ENCODE data around the gene ST8SIA5. TPM values are rescaled to one million over a fixed set of nuclear protein-coding genes. Genes with fewer than 3 reads are reported as not detected.

The ST8SIA5 gene
- total RNA-seq, 1 donor from 2014 or later: 0.79 TPM

GRCh38 chr18:46629361-46629760, 127.5 kb downstream of the ST8SIA5 start:
- Mint-ChIP-seq H3K4me3 (no peak overlapping the region), H3K4me1 (no peaks in the 10 kb centered on the region), H3K27ac (ENCODE audit: unreplicated experiment) (no peak overlapping the region), H3K36me3 (ENCODE audit: low read depth) (no peaks in the 10 kb centered on the region), H3K9me3 (peaks cover 6% of the 10 kb centered on the region), H3K27me3 (ENCODE audit: low read depth) (peaks cover 24% of the 10 kb centered on the region)
- no peak for TF ChIP-seq CTCF (conservative IDR thresholded peaks at IDR 0.05)
- DNase-seq (ENCODE audit: low read depth, low spot score): no peak

DNA sequence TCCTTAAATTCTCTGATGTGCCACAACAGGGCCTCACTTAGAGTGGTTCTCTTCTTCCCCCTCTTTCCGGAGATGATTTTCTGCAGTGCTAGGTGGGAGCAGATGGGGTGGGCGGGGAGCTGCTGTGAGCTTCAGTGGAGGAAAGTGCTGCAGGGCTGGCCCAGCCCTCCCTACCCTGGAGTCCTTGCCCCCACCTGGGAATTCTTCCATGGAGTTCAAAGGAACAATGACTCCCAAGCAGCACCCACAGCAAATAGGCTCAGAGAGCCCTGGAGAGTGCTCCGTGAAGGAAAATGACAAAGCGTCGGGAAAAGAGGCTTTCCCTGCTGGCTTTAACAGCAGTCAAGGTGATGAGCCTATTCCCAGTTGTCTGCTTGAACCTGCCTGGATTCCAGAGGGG, 128.6 kb downstream of the ST8SIA5 start:
- no peak for DNase-seq (ENCODE audit: low read depth, low spot score)
- peaks cover under 1% of the 10 kb centered on the region for H3K4me1 Mint-ChIP-seq
- TF ChIP-seq CTCF (conservative IDR thresholded peaks at IDR 0.05): no peak

GRCh38 chr18:46627136-46627535, 129.7 kb downstream of the ST8SIA5 start:
- no peak overlapping the region for H3K4me3 Mint-ChIP-seq
- no peak overlapping the region for H3K27ac Mint-ChIP-seq (ENCODE audit: unreplicated experiment)
- no peaks in the 10 kb centered on the region for H3K36me3 Mint-ChIP-seq (ENCODE audit: low read depth)
- TF ChIP-seq CTCF (conservative IDR thresholded peaks at IDR 0.05): no peak
- H3K27me3 Mint-ChIP-seq (ENCODE audit: low read depth): peaks cover 24% of the 10 kb centered on the region
- no peak for DNase-seq (ENCODE audit: low read depth, low spot score)
- no peaks in the 10 kb centered on the region for H3K9me3 Mint-ChIP-seq
- H3K4me1 Mint-ChIP-seq: peaks cover 3% of the 10 kb centered on the region

More for the DNA sequence above, 128.6 kb downstream of the ST8SIA5 start:
- H3K9me3 Mint-ChIP-seq: peaks cover 3% of the 10 kb centered on the region
- H3K4me3 Mint-ChIP-seq: no peak overlapping the region
- H3K36me3 Mint-ChIP-seq (ENCODE audit: low read depth): no peaks in the 10 kb centered on the region
- H3K27me3 Mint-ChIP-seq (ENCODE audit: low read depth): peaks cover 24% of the 10 kb centered on the region
- no peak overlapping the region for H3K27ac Mint-ChIP-seq (ENCODE audit: unreplicated experiment)

DNA sequence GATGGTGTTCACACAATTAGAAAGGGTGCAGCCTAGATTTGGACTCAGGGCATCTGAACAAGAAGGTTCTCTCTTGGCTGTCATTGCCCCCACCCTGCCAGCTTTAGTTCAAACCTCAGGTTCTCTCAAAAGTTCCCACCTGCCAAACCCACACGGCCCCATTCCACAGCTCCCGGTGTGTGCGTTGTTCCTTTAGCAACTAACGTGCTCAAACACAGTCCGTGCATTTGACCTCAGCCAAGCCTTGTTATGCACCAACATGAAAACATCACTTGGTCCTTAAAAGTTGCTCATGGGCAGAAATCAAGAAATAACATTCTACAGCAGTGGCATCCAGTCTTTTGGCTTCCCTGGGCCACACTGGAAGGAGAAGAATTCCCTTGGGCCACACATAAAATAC, 131.8 kb downstream of the ST8SIA5 start:
- DNase-seq (ENCODE audit: low read depth, low spot score): no peak
- H3K36me3 Mint-ChIP-seq (ENCODE audit: low read depth): no peaks in the 10 kb centered on the region
- H3K27me3 Mint-ChIP-seq (ENCODE audit: low read depth): peaks cover 24% of the 10 kb centered on the region

DNA sequence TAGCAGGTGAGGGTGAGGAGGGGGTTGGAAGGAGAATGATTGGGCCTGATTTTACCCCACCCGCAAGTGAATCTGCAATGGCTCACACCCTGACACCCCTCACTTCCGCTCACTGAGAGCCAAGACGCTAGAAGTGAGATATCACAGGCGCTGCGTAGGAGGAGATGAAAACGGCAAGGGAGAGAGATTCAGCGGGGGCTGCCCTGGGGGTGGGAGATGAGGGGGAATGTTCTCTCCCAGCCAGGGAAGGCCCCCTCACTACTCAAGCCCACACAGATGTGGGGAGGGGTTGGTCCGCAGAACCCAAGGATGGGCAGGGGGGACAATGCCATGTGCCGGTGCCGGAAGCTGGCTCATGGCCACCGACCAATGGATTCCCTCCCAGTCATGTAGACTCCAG, 132.7 kb downstream of the ST8SIA5 start:
- no peak overlapping the region for H3K4me3 Mint-ChIP-seq
- no peak overlapping the region for H3K27ac Mint-ChIP-seq (ENCODE audit: unreplicated experiment)
- no peaks in the 10 kb centered on the region for H3K9me3 Mint-ChIP-seq
- H3K27me3 Mint-ChIP-seq (ENCODE audit: low read depth): peaks cover 24% of the 10 kb centered on the region
- H3K36me3 Mint-ChIP-seq (ENCODE audit: low read depth): no peaks in the 10 kb centered on the region
- no peak for DNase-seq (ENCODE audit: low read depth, low spot score)
- TF ChIP-seq CTCF (conservative IDR thresholded peaks at IDR 0.05): no peak
- peaks cover 3% of the 10 kb centered on the region for H3K4me1 Mint-ChIP-seq

More for the DNA sequence above, 131.8 kb downstream of the ST8SIA5 start:
- Mint-ChIP-seq H3K9me3 (no peaks in the 10 kb centered on the region), H3K27ac (ENCODE audit: unreplicated experiment) (no peak overlapping the region), H3K4me3 (no peak overlapping the region), H3K4me1 (peaks cover 3% of the 10 kb centered on the region)
- TF ChIP-seq CTCF (conservative IDR thresholded peaks at IDR 0.05): no peak

DNA sequence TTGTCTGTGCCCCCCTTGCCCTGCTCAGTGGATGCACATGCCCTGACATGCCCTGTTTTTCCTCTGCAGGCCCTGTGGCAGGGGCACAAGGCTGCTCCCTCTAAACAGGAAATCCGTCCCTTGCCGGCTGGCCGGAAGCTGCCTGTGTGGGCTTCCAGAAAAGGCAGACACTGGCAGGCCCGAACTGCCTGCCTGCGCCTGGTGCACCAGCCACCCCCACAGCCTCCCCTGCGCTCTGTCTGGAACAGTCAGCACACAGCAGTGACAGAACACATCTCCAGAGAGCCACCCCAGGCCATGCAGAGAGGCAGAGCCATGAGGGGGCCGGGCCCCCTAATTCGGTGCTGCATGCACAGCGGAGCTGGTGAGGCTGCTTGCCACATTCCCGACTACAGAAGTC, 133.3 kb downstream of the ST8SIA5 start:
- no peak for DNase-seq (ENCODE audit: low read depth, low spot score)
- TF ChIP-seq CTCF (conservative IDR thresholded peaks at IDR 0.05): no peak
- Mint-ChIP-seq H3K27ac (ENCODE audit: unreplicated experiment) (no peak overlapping the region), H3K4me3 (no peak overlapping the region), H3K9me3 (no peaks in the 10 kb centered on the region), H3K36me3 (ENCODE audit: low read depth) (no peaks in the 10 kb centered on the region), H3K4me1 (peaks cover 3% of the 10 kb centered on the region), H3K27me3 (ENCODE audit: low read depth) (peaks cover 21% of the 10 kb centered on the region)

Data from neural crest cell (in vitro differentiated cells).